Measurements from ENCODE around the gene SCN7A. TPM values are rescaled to one million over a fixed set of nuclear protein-coding genes. Genes with fewer than 3 reads are reported as not detected.
"Not testable (repeated sequence)": the region's sequence is repeated elsewhere in the genome, so short reads cannot be mapped to it uniquely, and the experiment has no call there.

SCN7A gene
- polyA plus RNA-seq, 3 donors: 11.5 to 13.9 (median 12.7) TPM

DNA sequence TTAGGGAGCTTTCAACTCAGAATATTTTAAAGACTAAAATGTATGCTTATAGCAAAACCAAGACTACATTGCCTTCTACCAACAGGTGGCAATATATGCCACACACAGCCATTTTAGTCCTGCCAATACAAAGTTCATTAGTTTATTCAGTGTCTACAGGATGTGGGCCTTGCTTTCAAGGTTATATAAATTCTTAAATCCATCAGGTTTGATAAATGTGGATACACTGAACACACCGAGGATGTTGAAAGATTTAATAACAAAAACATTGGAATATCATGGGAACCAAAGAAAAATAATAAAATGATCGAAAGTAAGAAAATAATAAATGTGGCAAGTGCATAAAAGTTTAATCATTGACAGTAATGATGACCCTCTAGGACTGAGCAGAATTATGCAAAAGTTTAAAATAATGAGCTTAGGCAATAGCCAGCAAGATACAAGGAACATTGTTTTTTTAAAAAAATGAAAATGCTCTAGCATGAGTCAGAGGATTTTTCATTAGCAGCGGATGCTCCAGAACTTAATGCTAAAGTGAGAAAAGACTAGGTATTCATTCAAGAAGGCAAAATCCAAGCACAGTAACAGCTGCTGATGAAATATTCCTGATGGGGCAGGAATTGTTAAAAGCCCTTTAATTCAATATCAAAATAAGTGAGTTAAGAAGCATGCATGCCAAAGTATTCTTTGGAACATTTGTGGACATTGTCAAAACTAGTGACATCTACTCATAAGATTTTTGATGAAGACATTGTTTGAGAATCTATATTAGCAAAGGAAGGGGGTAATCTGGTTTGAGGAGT lies 132.5 kb downstream of the SCN7A start:
- DNase-seq (ENCODE audit: low read depth in 3 of 3, low spot score in 2 of 3): no peak

DNA sequence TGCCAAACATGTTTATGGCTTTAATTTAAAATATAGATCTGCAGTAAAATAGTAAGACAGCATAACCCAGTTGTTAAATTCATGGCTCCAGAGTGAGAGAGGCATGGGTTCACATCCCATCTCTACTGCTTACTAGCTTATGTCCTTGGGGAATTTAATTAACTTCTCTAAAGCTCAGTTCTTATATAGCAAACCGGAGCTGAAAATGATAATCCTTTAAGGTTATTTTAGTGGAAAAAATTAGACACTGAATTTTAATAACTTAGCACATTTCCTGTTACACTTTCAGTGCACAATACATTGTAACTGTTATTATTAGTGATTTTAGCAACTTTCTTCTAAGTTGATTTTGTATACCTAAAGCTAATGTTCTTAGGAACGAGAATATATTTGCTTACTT lies 133.1 kb downstream of the SCN7A start:
- DNase-seq (ENCODE audit: low read depth in 3 of 3, low spot score in 2 of 3): no peak

DNA sequence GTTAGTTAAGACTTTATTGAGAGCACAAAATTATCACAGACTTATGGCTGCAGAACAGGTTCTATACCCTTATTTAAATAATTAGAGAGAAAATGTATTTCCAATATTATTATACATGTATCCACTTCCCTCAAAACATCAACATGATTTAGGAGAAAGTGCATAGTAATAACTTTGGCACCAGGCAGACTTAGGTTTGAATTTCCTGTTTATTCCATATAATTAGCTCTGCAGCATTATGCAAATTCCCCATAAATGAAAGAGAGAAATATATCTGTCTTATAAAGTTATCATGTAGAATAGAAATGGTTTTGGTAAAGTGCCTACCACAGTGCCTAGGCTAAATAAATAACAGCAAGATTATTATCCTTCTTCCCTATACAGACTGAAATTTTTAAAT lies 133.6 kb downstream of the SCN7A start:
- no peak for DNase-seq (ENCODE audit: low read depth in 3 of 3, low spot score in 2 of 3)

DNA sequence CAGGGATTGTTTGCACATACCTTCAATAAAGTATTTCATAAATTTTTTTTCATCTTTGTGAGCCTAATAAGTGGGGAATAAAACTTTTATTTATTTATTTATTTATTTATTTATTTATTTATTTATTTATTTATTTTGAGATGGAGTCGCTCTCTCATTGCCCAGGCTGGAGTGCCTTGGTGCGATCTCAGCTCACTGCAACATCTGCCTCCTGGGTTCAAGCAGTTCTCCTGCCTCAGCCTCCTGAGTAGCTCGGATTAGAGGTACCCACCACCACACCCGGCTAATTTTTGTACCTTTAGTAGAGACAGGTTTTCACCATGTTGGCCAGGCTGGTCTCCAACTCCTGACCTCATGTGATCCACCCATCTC lies 136.1 kb downstream of the SCN7A start:
- DNase-seq (ENCODE audit: low read depth in 3 of 3, low spot score in 2 of 3): not testable (repeated sequence)

DNA sequence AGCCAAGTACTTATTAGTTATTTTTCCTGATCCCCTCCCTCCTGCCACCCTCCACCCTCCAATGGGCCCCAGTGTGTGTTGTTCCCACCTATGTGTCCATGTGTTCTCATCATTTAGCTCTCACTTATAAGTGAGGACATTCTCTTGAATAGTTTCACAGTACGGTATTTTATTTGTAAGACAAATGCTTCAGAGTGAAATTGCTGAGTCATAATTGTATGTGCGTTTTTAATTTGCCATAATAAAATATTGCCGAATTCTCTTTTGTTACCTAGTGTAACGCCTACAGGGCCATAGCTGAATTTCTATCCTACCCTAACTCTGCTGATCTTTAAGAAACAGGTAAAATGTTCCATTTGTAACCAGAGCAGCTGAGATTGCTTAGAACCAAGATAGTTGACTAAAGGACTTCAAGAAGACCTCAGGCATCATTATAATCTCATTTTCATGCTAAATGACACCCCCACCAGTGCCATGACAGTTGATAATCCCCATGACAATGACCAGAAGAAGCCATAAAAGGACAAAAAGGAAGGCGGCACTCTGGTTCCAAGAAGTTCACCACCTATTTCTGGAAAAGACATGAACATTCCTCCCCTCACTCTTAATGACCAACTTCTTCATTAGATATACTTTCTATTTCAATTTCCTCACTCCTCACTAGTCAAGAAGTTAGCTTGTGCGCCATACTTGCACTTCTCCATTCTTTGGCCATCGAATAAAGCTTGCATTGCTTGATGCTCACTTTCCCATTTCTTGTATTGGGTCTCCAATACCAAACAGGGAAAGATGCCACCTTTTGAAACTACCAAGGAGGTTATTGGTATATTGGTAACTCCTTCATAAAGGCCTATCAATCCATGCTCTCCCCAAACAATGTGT lies 136.7 kb downstream of the SCN7A start:
- DNase-seq (ENCODE audit: low read depth in 3 of 3, low spot score in 2 of 3): no peak

Other genes starting within 250 kb of the SCN7A start
- 1 to 10 TPM; 1.5 to 2.1 (median 1.7) TPM for gene SCN9A, start 118.3 kb downstream of the SCN7A start, polyA plus RNA-seq (ENCODE audit: insufficient read length in 3 of 3)

Measured in right renal cortex interstitium (tissue), 3 donors.